Loucy (cell line): ENCODE results near the gene GRID1.
A peak's percentile ranks its signal among the peaks of the same experiment; 100 is the strongest.

Source experiments
- H2AFZ ChIP-seq: fragments of 200-600 bp; sonication (generic); 2 replicates; pipeline ENCODE4 v1.6.0; 2016; ENCODE audit warnings: antibody characterized with exemption, mild to moderate bottlenecking, low read length, moderate library complexity
- H3F3A ChIP-seq: fragments of 200-600 bp; 2 replicates; pipeline ENCODE4 v1.6.0; 2016; ENCODE audit warnings: antibody characterized with exemption, low read depth, mild to moderate bottlenecking
- H3K27me3 ChIP-seq: fragments of 200-600 bp; sonication (generic); 2 replicates; pipeline ENCODE4 v1.6.1; 2014; ENCODE audit warnings: low read length, mild to moderate bottlenecking; ENCODE audit not compliant: insufficient read depth, poor library complexity, severe bottlenecking
- H3K36me3 ChIP-seq: fragments of 200-600 bp; sonication (generic); 2 replicates; pipeline ENCODE4 v1.6.1; 2016; ENCODE audit warnings: low read length; ENCODE audit not compliant: insufficient read depth
- H3K4me1 ChIP-seq: fragments of 200-600 bp; sonication (generic); 2 replicates; pipeline ENCODE4 v1.5.1; 2014; ENCODE audit warnings: low read length, mild to moderate bottlenecking; ENCODE audit not compliant: insufficient read depth, poor library complexity, severe bottlenecking
- H3K4me2 ChIP-seq: fragments of 200-600 bp; sonication (generic); 2 replicates; pipeline ENCODE4 v1.6.0; 2014; ENCODE audit warnings: antibody characterized with exemption, low read length, low read depth, mild to moderate bottlenecking; ENCODE audit not compliant: poor library complexity, severe bottlenecking
- H3K4me3 ChIP-seq: fragments of 200-600 bp; sonication (generic); 2 replicates; pipeline ENCODE4 v1.5.1; 2014; ENCODE audit warnings: low read length, mild to moderate bottlenecking, mixed read lengths; ENCODE audit not compliant: poor library complexity, severe bottlenecking
- H3K79me2 ChIP-seq: fragments of 200-600 bp; sonication (generic); 2 replicates; pipeline ENCODE4 v1.6.1; 2014; ENCODE audit warnings: low read length; ENCODE audit not compliant: insufficient read depth
- H3K9ac ChIP-seq: fragments of 200-600 bp; sonication (generic); 2 replicates; pipeline ENCODE4 v1.6.0; 2014; ENCODE audit warnings: mild to moderate bottlenecking, low read depth, low read length, moderate library complexity; ENCODE audit not compliant: poor library complexity, severe bottlenecking
- H3K9me2 ChIP-seq: fragments of 200-600 bp; sonication (generic); replicated peaks from 2 replicates; pipeline ENCODE4 v1.6.1; 2016; ENCODE audit warnings: low read depth, low read length, mixed read lengths
- H3K9me3 ChIP-seq: fragments of 200-600 bp; sonication (generic); 2 replicates; pipeline ENCODE4 v1.6.1; 2014; ENCODE audit warnings: mild to moderate bottlenecking, antibody characterized with exemption, low read length, low read depth; ENCODE audit not compliant: insufficient read depth
- H4K20me1 ChIP-seq: fragments of 200-600 bp; sonication (generic); 2 replicates; pipeline ENCODE4 v1.6.0; 2014; ENCODE audit warnings: antibody characterized with exemption, low read length, mild to moderate bottlenecking; ENCODE audit not compliant: insufficient read depth, poor library complexity, severe bottlenecking
- CTCF ChIP-seq: fragments of 200-600 bp; sonication (generic); conservative IDR thresholded peaks from 2 replicates; pipeline ENCODE4 v1.5.1; 2014; ENCODE audit warnings: mild to moderate bottlenecking, antibody characterized with exemption, low read length
- EZH2phosphoT487 ChIP-seq: fragments of 200-600 bp; IDR thresholded peaks from 2 replicates; pipeline ENCODE4 v1.6.1; 2018; ENCODE audit warnings: antibody characterized with exemption, mild to moderate bottlenecking, moderate library complexity, borderline replicate concordance

GRID1 gene

GRCh38 chr10:86349474-86349873 is 17.1 kb downstream of the GRID1 start:
- no peaks in the 10 kb centered on the region for H3K9me2 ChIP-seq
- H3K36me3 ChIP-seq, result no peaks in the 10 kb centered on the region
- H3K9ac ChIP-seq, result no peak overlapping the region
- H3K27me3 ChIP-seq, result no peaks in the 10 kb centered on the region
- H4K20me1 ChIP-seq, result no peaks in the 10 kb centered on the region
- no peaks in the 10 kb centered on the region for H3K9me3 ChIP-seq
- H3K4me2 ChIP-seq, result no peak overlapping the region
- H3K4me1 ChIP-seq, result no peaks in the 10 kb centered on the region
- H2AFZ ChIP-seq, result no peak overlapping the region
- TF ChIP-seq CTCF (peak; percentile 97), EZH2phosphoT487 (no peak)
- no peaks in the 10 kb centered on the region for H3K79me2 ChIP-seq
- H3K4me3 ChIP-seq, result no peak overlapping the region
- H3F3A ChIP-seq, result no peaks in the 10 kb centered on the region

- H2AFZ ChIP-seq, result no peak overlapping the region
- H3K79me2 ChIP-seq, result no peaks in the 10 kb centered on the region
- no peaks in the 10 kb centered on the region for H3K9me3 ChIP-seq
- no peaks in the 10 kb centered on the region for H3K27me3 ChIP-seq
- no peaks in the 10 kb centered on the region for H4K20me1 ChIP-seq
- no peak overlapping the region for H3K4me3 ChIP-seq
- no peaks in the 10 kb centered on the region for H3K9me2 ChIP-seq
- no peaks in the 10 kb centered on the region for H3K36me3 ChIP-seq
- no peaks in the 10 kb centered on the region for H3F3A ChIP-seq
- H3K4me2 ChIP-seq, result no peak overlapping the region
- H3K9ac ChIP-seq, result no peak overlapping the region
- no peaks in the 10 kb centered on the region for H3K4me1 ChIP-seq
- TF ChIP-seq EZH2phosphoT487 (no peak), CTCF (no peak)
Observed at GRCh38 chr10:86348321-86349210, 18.0 kb downstream of the GRID1 start.

GRCh38 chr10:86347856-86348255 is 18.7 kb downstream of the GRID1 start:
- no peaks in the 10 kb centered on the region for H3K36me3 ChIP-seq
- TF ChIP-seq EZH2phosphoT487, result no peak
- TF ChIP-seq CTCF, result no peak
- no peak overlapping the region for H3K4me3 ChIP-seq

More at GRCh38 chr10:86347856-86348255, 18.7 kb downstream of the GRID1 start:
- H3K79me2 ChIP-seq, result no peaks in the 10 kb centered on the region
- H2AFZ ChIP-seq, result no peak overlapping the region
- H3K4me2 ChIP-seq, result no peak overlapping the region
- H4K20me1 ChIP-seq, result no peaks in the 10 kb centered on the region
- H3K9me3 ChIP-seq, result no peaks in the 10 kb centered on the region
- no peaks in the 10 kb centered on the region for H3K4me1 ChIP-seq
- no peak overlapping the region for H3K9ac ChIP-seq
- H3K9me2 ChIP-seq, result no peaks in the 10 kb centered on the region
- H3K27me3 ChIP-seq, result no peaks in the 10 kb centered on the region
- no peaks in the 10 kb centered on the region for H3F3A ChIP-seq
